Spleen (tissue), 7 donors: ENCODE measurements around the gene TAB3.

Source experiments
- CTCF ChIP-seq, 11 experiments: fragments of 200-600 bp in 7 of 11; fragments of 450-650 bp in 4 of 11; sonication (generic) in 4 of 11; IDR thresholded peaks in 8 of 11; conservative IDR thresholded peaks in 3 of 11; 1 replicate in 7 of 11; 2 replicates in 4 of 11; pipeline versions ENCODE4 v1.4.0 to v1.8.0; 2016 to 2021; ENCODE audit warnings: antibody characterized with exemption in 11 of 11, inconsistent platforms in 4 of 11, mild to moderate bottlenecking in 1 of 11
- POLR2A ChIP-seq, 3 donors: fragments of 450-650 bp; IDR thresholded peaks; one replicate each; pipeline ENCODE4 v1.5.1; 2017; ENCODE audit warnings: antibody characterized with exemption in 3 of 3, mild to moderate bottlenecking in 1 of 3
- POLR2AphosphoS5 ChIP-seq, 3 donors: sonication (generic); formaldehyde crosslinking; IDR thresholded peaks; one replicate each; pipeline ENCODE4 v1.5.1; 2017; ENCODE audit warnings: antibody characterized with exemption in 3 of 3
- donor health status: DM: no; HTN: no; CAD: no; lungs with moderate emphysema.
- donor health status: DM: no; HTN: no; CAD: no.
- donor health status: DM: no; HTN: no; CAD: no.

DNA sequence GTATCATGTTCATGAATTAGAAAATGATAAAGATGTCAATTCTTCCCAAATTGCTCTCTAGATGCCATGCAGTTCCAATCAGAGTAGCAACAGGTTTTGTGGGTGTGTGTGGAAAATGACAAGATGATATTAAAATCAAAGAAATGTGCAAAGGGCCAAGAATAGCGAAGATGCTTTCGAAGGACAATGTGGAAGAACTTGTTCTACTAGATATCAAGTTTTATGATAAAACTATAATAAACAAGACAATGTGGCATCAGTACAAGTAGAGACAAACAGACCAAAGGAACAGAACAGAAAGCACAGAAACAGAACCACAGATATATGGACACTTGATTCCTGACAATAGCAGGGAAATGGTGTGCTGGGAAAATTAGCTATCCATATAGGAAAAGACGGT, 9.0 kb downstream of the TAB3 start:
- TF ChIP-seq POLR2AphosphoS5 (IDR thresholded peaks at IDR 0.05) (no peak), CTCF (IDR thresholded peaks at IDR 0.05 in 8 of 11, conservative IDR thresholded peaks at IDR 0.05 in 3 of 11) (no peak), POLR2A (IDR thresholded peaks at IDR 0.05) (no peak)
